GM21619 (cell line): ENCODE results near the gene JADE2.
"Not testable (repeated sequence)": the region's sequence is repeated elsewhere in the genome, so short reads cannot be mapped to it uniquely, and the experiment has no call there.

ENCODE experiments used
- ATAC-seq: cut with Tn5 transposase; IDR thresholded peaks from one replicate; pipeline ENCODE4 v1.9.1; 2021; ENCODE audit not compliant: unreplicated experiment

The JADE2 gene

GRCh38 chr5:134507452-134507851 lies 18.0 kb upstream of the JADE2 start:
- no peak for ATAC-seq

- ATAC-seq, result no peak
Observed at GRCh38 chr5:134508521-134509195, 16.8 kb upstream of the JADE2 start.

- ATAC-seq, result no peak
Observed at GRCh38 chr5:134509308-134510040, 16.0 kb upstream of the JADE2 start.

GRCh38 chr5:134510970-134511795 lies 14.3 kb upstream of the JADE2 start:
- no peak for ATAC-seq

GRCh38 chr5:134511796-134512660 lies 13.4 kb upstream of the JADE2 start:
- ATAC-seq, result no peak

- no peak for ATAC-seq
Observed at GRCh38 chr5:134512661-134512999, 12.8 kb upstream of the JADE2 start.

GRCh38 chr5:134515801-134516200 lies 9.7 kb upstream of the JADE2 start:
- ATAC-seq, result no peak

GRCh38 chr5:134516984-134517383 lies 8.5 kb upstream of the JADE2 start:
- not testable (repeated sequence) for ATAC-seq

GRCh38 chr5:134517553-134517952 lies 7.9 kb upstream of the JADE2 start:
- ATAC-seq, result no peak

GRCh38 chr5:134519989-134520388 lies 5.5 kb upstream of the JADE2 start:
- no peak for ATAC-seq

- no peak for ATAC-seq
Observed at GRCh38 chr5:134521841-134522240, 3.6 kb upstream of the JADE2 start.

- no peak for ATAC-seq
Observed at GRCh38 chr5:134523543-134524271, 1.8 kb upstream of the JADE2 start.

- ATAC-seq, result no peak
Observed at GRCh38 chr5:134524272-134524825, 1.1 kb upstream of the JADE2 start.

GRCh38 chr5:134525683-134526482 lies 413 bp downstream of the JADE2 start:
- peak; percentile 15 for ATAC-seq

- ATAC-seq, result peak; percentile 28
Observed at GRCh38 chr5:134526483-134527155, 1.1 kb downstream of the JADE2 start.

GRCh38 chr5:134527156-134527960 lies 1.9 kb downstream of the JADE2 start:
- peak; percentile 40 for ATAC-seq

GRCh38 chr5:134527961-134528424 lies 2.5 kb downstream of the JADE2 start:
- no peak for ATAC-seq

- ATAC-seq, result no peak
Observed at GRCh38 chr5:134528556-134528955, 3.1 kb downstream of the JADE2 start.
